ENCODE measurements around the gene SDR42E1.

SDR42E1 gene, protein sequence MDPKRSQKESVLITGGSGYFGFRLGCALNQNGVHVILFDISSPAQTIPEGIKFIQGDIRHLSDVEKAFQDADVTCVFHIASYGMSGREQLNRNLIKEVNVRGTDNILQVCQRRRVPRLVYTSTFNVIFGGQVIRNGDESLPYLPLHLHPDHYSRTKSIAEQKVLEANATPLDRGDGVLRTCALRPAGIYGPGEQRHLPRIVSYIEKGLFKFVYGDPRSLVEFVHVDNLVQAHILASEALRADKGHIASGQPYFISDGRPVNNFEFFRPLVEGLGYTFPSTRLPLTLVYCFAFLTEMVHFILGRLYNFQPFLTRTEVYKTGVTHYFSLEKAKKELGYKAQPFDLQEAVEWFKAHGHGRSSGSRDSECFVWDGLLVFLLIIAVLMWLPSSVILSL

DNA sequence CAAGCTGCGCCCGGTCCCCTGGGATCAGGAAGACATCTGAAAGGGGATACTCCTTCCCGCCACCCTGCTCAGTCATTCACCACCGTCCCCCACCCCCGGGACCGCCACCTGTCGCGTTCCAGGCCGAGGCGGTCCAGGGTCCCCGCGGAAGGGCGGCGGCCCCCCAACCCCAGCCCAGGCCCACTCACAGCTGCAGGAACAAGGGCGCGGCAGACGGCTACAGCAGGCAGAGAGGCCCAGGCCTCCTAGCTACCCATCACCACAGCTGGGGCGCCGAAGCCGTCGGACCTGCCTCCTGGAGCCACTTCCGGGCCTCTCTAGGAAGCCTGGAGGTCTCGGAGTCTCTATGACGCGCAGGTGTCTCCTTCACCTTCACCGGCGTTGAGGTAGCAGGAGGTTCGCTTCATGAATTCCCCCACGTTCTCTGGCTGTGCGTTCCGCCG lies at the start of gene SDR42E1:
SDR42E1 (minus strand) TSS at position 272 of the 443 bp plus-strand sequence. CDS start 10,612 bp downstream, outside the sequence.
- no peak for DNase-seq (ENCODE audit: low spot score)

DNA sequence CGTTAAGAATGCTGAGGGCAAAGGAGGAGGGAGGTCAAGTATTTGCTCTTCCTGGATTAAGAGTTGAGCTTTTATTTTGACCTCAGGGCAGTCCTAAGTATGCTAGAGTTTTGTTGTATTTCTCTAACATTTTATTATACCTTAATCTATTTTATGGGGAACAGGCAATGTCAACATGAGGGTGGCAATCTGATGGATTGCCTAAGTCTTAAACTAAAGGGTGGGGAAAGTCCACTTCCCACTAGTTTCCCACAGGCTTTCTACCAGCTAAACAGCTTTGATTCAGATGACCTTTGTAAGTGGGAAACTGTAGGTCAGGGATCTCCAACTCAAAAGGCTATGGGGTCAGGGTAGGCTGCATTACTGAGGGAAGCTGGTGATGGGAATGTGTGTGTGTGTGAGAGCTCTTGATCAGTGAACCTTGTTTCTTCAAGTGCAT lies 48.7 kb upstream of the SDR42E1 start:
- no peak for DNase-seq (ENCODE audit: low spot score)

DNA sequence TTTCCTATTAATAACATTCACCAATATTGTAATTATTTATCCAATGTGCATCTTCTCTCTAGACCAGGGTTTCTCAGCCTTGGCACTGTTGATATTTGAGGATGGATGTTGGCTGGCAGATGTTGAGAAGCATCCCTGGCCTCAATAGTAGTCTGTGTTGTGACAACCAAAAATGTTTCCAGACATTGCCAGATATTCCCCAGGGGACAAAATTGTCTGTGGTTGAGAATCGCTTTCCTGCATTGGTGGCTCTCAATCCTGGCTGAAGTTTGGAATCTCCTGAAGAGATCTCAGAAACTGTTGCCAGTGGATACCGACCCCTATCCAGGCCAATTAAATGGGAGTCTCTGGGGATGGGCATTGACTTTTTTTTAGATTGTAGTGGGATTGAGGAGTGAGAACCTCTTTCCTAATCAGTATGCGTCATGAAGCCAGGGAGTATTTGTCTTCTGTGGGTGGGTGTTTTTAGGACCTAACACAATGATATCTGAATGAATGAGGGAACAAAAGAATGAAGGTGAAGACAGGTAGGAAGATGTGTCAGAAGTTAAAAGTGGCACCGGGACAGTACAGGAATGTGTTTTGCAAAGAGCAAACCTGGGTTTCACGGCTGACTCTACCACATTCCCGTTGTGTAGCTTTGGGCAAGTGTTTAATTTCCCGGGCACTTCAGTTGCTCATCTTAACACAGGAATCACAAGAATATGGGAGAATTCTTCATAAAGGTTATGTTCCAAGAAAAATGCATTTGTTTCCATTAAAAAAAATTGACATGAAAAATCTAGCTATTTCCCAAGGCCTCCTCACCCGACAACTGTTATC lies 48.1 kb upstream of the SDR42E1 start:
- no peak for DNase-seq (ENCODE audit: low spot score)

DNA sequence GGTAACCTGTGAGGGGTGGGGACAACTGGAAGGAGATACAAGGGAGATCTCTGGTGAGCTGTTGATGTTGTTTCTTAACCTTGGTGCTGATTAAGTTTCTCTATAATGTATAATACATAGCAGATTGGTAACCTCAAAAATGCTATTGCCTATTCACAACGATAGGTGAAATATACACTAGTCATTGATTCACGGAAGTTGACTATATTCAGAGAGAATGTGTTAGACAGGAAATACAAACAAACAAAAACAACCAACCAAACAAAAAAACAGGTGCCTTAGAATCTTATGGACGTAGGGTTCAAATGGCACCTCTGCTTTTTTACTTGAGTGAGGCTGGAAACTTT lies 45.3 kb upstream of the SDR42E1 start:
- DNase-seq (ENCODE audit: low spot score), result no peak

DNA sequence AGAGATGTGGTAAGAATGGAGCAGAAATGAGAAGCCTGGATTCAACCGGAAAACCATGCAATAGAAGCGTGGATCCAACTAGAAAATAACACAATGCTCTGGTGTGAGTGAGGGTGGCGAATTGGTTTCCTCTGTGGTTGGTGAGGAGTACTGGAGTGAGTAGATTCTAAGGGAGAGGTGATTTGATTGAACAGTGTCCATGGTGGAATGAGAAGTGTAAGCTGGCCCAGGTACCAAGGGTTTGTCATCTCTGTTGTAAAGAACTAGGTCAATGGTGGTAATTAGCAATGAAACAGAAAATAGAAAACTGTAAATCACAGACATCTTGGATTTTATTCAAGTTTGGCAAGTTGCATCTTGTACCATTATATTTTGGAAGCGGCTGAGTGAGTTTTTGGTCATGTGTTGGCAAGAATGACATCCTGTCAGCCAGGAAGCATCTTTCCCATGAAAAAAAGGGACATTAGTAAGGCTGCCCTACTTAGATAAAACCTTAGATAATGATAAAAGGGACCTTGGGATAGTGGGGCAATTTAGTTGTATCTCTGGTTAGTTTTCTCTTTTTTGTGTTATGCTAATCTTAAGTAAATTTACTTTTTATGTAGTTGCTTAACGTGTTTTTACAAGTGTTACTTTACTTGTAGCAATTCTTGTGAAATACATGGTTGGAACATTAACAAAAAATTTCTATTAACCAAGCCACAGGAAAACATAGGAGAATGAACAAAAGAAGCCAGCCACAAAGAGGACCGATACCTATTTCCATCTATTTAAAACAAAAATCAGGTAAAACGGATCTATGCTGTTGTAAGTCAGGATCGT lies 44.7 kb upstream of the SDR42E1 start:
- DNase-seq (ENCODE audit: low spot score), result no peak

DNA sequence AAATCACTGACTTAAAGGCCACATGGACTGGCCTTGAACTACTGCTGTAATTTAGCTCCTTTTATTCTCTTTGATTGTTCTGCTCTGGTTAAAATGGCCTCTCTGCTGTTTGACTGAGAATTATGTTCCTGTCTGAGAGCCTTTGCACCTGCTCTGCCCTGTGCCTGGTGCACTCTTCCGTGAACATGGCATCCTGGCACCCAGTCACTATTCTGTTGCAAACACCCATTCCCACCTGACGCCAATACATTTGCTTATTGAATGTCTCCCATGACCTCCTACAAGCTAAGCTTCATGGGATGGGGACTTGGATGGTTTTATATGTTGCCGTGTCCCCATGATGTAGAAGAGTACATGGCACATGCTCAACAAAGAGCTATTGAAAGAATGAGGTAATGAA lies 43.8 kb upstream of the SDR42E1 start:
- DNase-seq (ENCODE audit: low spot score), result no peak

DNA sequence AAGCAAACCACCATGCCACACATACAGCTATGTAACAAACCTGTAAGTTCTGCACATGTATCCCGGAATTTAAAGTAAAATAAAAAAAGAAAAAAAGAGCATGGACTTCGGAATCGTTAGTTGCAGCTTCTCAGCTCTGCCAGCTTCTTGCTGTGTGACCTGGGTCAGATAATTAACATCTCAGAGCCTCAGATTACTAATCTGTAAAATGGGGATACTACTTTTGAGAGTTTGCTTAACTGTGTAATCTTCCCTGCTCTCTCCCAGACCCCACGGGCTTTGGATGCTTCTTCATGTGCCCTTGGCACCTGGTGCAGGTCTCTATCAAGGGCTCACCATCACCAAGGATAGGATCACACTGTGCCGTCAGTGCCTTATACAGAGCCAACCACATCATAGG lies 40.4 kb upstream of the SDR42E1 start:
- no peak for DNase-seq (ENCODE audit: low spot score)

DNA sequence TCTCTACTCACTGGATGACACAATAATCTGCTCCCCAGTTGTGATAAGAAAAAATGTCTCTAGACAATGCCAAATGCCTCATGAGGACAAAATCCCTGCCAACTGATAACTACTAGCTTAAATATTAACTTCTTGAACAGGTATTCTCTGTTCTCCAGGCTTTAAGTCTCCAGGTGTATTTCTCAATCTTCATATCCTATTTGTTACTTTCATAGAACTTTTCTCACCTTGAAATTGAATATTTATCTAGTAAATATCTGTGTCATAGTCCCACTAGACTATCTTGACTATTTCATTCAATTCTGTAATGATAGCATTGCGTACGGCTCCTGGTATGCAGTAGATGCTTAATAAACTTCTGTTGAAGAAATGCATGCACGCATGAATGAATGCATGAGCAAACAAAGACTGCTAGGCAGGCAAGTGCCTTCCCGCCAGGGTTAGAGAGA lies 39.7 kb upstream of the SDR42E1 start:
- DNase-seq (ENCODE audit: low spot score), result no peak

DNA sequence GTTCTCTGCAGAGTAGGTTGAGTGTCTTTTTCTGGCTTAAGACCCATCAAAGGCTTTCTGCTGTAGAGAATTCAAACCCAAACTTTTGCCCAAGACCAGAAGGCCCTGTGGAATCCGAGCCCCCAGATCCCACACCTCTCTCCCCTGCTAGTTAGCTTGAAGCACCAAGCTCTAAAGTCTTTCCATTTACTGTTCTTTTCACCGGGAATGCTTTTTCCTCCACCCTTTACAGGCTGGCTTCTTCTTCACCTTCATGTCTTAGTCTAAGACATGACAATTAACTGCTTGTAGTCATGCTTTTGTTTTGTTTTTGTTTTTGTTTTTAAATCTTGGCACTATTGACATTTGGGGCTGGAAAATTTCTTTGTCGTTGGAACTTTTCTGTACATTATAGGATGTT lies 39.2 kb upstream of the SDR42E1 start:
- no peak for DNase-seq (ENCODE audit: low spot score)

DNA sequence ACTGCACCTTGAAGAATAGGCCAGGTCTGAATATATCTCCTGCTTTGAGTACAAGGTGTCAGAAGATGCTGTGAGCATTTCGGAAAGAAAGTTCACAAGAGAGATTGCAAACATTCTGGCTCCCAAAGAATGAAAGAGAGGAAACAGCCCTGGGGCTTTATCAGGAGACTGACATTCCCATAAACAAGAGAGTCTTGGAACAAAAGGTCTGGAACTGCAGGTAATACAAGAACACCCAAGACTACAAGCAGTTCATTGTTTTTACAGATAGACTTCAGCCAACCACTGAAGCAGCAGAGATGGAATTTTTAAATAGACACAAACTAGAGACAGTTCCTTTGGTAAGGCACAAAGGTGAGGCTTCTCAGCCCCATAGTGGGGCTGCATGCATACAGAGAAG lies 38.2 kb upstream of the SDR42E1 start:
- DNase-seq (ENCODE audit: low spot score), result no peak

DNA sequence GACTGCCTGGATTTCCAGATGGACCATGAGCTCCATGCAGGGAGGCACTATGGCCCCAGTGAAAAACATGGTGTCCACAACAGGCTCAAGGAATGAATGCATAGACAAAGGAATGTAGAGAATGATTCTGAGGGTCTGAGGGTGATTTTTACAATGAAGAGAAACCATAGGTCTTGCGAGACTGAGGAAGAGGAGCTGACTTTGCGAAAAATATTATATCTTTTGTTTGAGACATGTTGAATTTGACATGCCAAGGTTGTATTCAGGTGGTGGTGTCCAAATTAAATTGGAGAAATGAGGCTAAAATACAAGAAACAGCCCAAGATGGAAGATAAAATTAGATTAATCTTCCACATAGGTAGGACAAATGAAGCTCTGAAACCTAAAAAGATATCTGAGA lies 36.5 kb upstream of the SDR42E1 start:
- DNase-seq (ENCODE audit: low spot score), result no peak

DNA sequence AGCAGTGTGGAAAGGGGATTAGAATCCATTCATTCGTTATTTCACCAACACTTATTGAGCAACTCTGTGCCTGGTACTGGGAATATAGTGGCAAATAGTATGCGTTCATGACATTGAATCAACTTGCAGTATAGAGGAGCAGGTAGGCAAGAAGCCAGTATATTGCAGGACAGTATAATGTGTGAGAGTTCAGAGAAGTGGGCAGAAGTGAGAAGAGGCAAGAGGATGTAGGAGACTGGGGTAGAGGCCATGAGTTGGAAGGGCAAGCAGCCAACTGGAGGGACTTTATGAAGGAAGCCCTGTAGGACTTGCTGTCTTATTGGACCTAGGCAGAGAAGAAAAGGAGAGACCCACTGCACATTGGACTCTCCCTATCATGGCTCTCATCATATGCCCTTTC lies 36.1 kb upstream of the SDR42E1 start:
- DNase-seq (ENCODE audit: low spot score), result no peak

DNA sequence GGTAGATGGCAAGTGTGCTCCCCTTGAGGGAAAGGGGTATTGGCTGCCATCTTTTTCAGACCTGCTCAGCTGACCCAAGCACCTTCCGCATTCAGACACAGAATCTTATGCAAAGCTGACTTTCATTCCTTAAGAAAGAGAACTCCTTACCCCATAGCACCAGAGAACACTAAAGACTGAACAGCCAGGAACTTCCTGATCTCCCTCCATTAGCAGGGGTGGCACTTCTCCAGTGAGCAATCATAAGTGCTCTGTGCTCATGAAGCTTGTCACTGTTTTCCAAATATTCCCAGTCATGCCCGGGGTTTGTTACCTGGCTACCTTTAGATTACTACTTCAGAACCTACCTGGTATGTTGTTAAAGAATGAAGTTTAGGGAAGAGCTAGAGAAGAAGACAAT lies 35.7 kb upstream of the SDR42E1 start:
- DNase-seq (ENCODE audit: low spot score), result no peak

DNA sequence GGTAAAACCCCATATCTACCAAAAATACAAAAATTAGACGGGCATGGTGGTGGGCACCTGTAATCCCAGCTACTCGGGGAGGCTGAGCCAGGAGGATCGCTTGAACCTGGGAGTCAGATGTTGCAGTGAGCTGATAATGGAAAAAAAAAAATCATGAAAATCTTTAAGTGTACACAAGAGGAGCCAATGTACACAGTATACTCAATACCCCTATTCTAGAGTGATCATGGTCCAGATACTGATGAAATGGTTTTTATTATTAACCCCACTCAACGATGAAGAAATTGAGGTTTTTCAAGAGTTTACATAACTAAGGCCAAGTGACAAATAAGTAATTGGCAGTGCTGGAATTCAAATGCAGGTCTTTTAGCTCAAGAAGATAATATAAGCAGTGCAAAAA lies 35.3 kb upstream of the SDR42E1 start:
- DNase-seq (ENCODE audit: low spot score), result no peak

DNA sequence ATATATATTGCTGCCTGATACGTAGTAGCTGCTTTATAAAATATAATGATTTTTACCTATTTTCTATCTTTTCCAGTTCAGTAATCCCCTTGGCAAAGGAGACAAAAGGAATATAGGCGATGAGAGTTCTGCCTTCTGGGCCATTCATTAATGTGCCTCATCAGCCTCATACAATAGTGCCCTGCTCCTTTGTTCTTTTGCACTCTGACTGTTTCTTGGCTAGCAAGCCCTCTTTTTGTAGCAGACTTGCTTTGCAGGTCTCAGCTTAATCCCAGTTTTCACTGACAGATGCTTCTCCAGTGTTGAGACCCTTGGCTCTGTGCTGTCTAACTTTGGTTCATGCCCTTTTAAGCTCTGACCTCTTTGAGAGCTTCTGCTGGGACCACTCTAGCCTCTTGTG lies 34.2 kb upstream of the SDR42E1 start:
- DNase-seq (ENCODE audit: low spot score), result no peak

DNA sequence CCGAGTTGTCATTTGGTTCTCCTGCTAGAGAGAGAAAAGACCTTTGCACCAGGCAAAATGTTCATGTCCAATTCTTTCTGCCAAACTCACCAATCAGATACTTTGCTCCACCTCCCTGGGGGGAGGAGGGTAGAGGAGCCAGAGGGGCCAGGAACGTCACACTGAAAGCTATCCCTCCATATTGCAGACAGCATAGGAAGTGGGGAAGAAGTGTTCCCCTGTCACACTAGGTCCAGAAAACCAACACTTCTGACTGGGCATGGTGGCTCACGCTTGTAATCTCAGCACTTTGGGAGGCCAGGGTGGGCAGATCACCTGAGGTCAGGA lies 33.3 kb upstream of the SDR42E1 start:
- no peak for DNase-seq (ENCODE audit: low spot score)

DNA sequence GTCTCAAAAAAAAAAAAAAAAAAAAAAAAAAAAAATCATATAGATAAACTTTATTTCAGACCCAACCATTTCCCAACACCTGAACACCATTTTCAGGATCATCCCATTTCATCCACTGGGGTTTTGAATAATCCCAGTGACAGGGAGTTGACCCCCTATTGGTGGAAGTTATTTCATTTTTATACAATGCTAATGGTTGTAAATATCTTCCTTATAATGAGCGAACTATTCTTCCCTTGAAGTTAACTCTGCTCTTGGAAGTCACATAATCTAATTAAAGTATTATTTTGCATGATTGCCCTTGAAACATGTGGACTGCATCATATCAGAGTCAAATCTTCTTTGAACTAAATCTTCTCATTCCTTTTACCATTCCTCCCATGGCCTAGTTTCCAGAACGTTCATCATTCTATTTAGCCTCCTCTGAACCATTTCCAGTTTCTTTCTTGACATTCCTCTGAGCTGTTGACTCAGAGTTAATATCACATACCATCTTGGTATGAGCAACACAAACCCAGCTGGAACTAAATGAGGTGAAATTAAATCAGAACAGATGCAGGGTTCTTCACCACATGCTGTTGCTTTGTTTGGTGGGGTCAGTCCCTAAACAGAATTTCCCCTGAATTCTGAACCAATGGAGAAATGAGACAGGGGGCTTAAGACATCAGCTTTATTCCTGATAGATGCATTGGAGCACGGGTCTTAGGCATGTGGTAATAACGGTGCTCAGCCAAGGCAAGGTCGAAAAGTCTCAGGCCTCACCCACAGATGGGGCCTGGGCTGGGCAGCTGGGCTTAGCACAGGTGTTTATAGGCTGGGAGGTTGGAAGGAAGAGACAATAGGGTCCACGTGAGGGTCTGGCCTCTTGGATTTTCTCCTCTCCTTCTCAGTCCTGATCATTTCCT lies 32.7 kb upstream of the SDR42E1 start:
- DNase-seq (ENCODE audit: low spot score), result no peak

DNA sequence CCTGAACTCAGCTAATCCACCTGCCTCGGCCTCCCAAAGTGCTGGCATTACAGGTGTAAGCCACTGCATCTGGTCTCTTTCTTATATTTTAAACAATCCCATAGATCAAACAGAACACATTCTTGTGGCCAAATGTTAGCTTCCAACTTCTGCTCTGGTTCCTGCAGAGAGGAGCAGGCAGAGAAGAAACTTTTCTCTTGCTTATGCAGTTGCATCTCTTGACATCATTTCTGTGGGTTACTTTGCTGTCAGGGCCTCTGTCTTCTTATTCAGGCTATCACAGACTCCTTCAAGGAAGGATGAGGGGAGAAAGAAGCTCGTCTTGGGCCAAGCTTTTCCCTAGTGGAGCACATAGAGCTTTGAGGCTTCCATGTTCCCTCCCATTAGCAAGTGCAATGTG lies 31.6 kb upstream of the SDR42E1 start:
- no peak for DNase-seq (ENCODE audit: low spot score)

DNA sequence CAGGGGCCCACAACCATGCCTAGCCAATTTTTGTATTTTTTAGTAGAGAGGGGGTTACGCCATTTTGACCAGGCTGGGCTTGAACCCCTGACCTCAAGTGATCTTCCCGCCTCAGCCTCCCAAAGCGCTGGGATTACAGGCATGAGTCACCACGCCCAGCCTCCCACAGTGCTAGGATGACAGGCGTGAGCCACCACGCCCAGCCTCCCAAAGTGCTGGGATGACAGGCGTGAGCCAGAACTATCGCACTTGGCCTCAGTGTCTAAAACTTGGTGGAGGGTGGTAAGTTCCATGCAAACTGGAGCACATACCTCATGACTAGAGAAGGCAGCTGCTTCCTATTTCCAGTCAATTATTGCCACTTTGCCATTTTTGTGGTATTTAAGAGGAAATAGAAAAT lies 30.9 kb upstream of the SDR42E1 start:
- no peak for DNase-seq (ENCODE audit: low spot score)

DNA sequence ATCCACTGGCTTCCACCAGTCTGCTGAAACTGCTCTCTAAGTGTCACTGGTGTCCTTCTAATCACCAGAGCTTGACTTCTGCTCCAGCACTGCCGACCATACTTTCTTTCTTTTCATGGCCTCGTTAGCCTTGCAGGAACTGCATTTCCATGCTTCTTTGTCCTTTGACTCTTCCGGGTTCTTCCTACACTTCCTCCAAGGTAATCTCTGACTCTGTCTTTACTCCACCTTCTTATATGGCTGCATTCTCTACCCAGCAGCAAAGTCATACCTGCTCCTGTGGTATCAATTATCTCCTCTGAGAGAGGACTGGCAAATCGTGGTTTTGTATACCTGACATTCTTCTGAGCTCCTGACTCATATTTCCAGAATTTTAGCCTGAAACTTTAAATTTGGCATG lies 30.3 kb upstream of the SDR42E1 start:
- no peak for DNase-seq (ENCODE audit: low spot score)

DNA sequence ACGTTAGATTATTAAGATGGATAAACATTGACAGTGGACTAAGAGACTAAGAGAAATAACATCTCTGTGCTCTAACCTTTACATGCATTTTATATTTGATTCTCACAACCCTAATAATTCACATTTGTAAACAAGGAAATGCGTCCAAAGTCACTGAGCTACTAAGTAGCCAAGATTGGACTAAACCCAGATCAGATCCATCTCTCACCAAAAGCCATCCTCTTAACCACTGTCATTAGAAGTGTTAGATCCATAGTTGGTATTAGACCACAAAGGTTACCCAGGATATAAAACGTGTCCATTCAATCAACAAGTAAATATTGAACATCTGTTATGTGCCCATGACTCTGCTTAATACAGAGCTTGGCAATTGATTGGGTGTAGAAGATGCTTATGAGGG lies 29.0 kb upstream of the SDR42E1 start:
- no peak for DNase-seq (ENCODE audit: low spot score)

DNA sequence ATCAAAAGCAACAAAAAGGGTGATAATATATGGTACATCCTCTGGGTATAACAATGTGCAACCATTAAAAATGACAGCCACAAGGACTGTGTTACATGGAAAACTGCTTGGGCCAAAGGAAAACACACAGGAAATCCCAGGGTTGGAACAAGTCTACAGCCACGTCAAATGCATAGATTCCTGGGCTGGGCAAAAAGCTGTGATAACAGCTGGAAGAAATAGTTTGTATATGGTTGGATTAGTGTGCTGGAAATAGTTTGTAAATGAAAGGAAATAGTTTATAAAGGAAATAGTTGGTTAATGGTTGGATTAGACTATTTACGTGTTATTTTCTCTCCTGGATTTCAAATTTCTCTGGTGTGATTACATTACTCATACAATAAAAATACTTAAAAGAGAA lies 26.4 kb upstream of the SDR42E1 start:
- no peak for DNase-seq (ENCODE audit: low spot score)

Data from HuH-7 (cell line).